GM19324 (cell line): ENCODE results near the gene UNC5CL.
"Not testable (repeated sequence)": the region's sequence is repeated elsewhere in the genome, so short reads cannot be mapped to it uniquely, and the experiment has no call there.

Experiments used
- ATAC-seq: cut with Tn5 transposase; IDR thresholded peaks from one replicate; pipeline ENCODE4 v1.9.1; 2021; ENCODE audit warnings: mild to moderate bottlenecking, moderate library complexity; ENCODE audit not compliant: unreplicated experiment, low FRiP score

The UNC5CL gene

GRCh38 chr6:41042226-41043055 lies 3.4 kb upstream of the UNC5CL start, which contains the start of gene TSPO2:
Gene TSPO2 (plus strand): TSS chr6:41042467. CDS start chr6:41042986, 519 bp downstream.
- ATAC-seq = no peak

GRCh38 chr6:41040940-41041536 lies 2.0 kb upstream of the UNC5CL start:
- ATAC-seq = no peak

GRCh38 chr6:41040101-41040939 lies 1.3 kb upstream of the UNC5CL start:
- ATAC-seq = no peak

GRCh38 chr6:41038205-41038604 lies 816 bp downstream of the UNC5CL start:
- no peak for ATAC-seq

GRCh38 chr6:41037107-41037900 lies 1.7 kb downstream of the UNC5CL start:
- no peak for ATAC-seq

GRCh38 chr6:41036601-41037000 lies 2.4 kb downstream of the UNC5CL start:
- ATAC-seq = no peak

- no peak for ATAC-seq
Observed at GRCh38 chr6:41036186-41036585, 2.8 kb downstream of the UNC5CL start.

- ATAC-seq = no peak
Observed at GRCh38 chr6:41033776-41034175, 5.2 kb downstream of the UNC5CL start.

- no peak for ATAC-seq
Observed at GRCh38 chr6:41032830-41033229, 6.2 kb downstream of the UNC5CL start.

- ATAC-seq = peak; percentile 23
Observed at GRCh38 chr6:41028561-41029412, 10.2 kb downstream of the UNC5CL start.

- peak; percentile 82 for ATAC-seq
Observed at GRCh38 chr6:41027799-41028560, 11.0 kb downstream of the UNC5CL start.

- ATAC-seq = no peak
Observed at GRCh38 chr6:41027241-41027640, 11.8 kb downstream of the UNC5CL start.

GRCh38 chr6:41025966-41026530 lies 13.0 kb downstream of the UNC5CL start:
- no peak for ATAC-seq

- ATAC-seq = no peak
Observed at GRCh38 chr6:41023114-41023513, 15.9 kb downstream of the UNC5CL start.

GRCh38 chr6:41022294-41022693 lies 16.7 kb downstream of the UNC5CL start:
- no peak for ATAC-seq

GRCh38 chr6:41021832-41022231 lies 17.2 kb downstream of the UNC5CL start:
- no peak for ATAC-seq

- no peak for ATAC-seq
Observed at GRCh38 chr6:41017663-41018062, 21.4 kb downstream of the UNC5CL start.

GRCh38 chr6:41015860-41016259 lies 23.2 kb downstream of the UNC5CL start:
- ATAC-seq = not testable (repeated sequence)
